GM23338 (cell line): Measurements from ENCODE around the gene TLNRD1.

Source experiments
- EZH2 ChIP-seq: fragments of 200-600 bp; sonication (generic); IDR thresholded peaks from one replicate; pipeline ENCODE4 v1.8.0; 2017; ENCODE audit warnings: antibody characterized with exemption, mild to moderate bottlenecking, low read depth; ENCODE audit not compliant: unreplicated experiment
- EZH2phosphoT487 ChIP-seq: fragments of 200-600 bp; sonication (generic); IDR thresholded peaks from one replicate; pipeline ENCODE4 v1.8.1; 2018; ENCODE audit warnings: antibody characterized with exemption; ENCODE audit not compliant: unreplicated experiment
- JUNB ChIP-seq: IDR thresholded peaks from one replicate; pipeline ENCODE4 v1.6.1; 2016; ENCODE audit warnings: antibody characterized with exemption; ENCODE audit not compliant: unreplicated experiment
- NANOG ChIP-seq: IDR thresholded peaks from 2 replicates; pipeline ENCODE4 v1.6.1; 2016; ENCODE audit warnings: antibody characterized with exemption, borderline replicate concordance
- POLR2AphosphoS5 ChIP-seq: IDR thresholded peaks from 2 replicates; pipeline ENCODE4 v1.6.1; 2016; ENCODE audit warnings: antibody characterized with exemption, low read depth
- STAT1 ChIP-seq: IDR thresholded peaks from one replicate; pipeline ENCODE4 v1.6.1; 2016; ENCODE audit warnings: antibody characterized with exemption; ENCODE audit not compliant: unreplicated experiment
- ZNF114 ChIP-seq: fragments of 250-450 bp; sonication (Bioruptor Pico); IDR thresholded peaks from 2 replicates; pipeline ENCODE4 v1.5.0; 2020; ENCODE audit warnings: mild to moderate bottlenecking, moderate library complexity
- TF ChIP-seq, protein P1 (sequence below), 2 experiments: fragments of 200-600 bp in 1 of 2; sonication (generic) in 1 of 2; conservative IDR thresholded peaks; 2 replicates each; pipeline versions ENCODE4 v1.5.1 to v1.6.1; 2016 to 2017; ENCODE audit warnings: antibody characterized with exemption in 2 of 2, low read depth in 2 of 2, mild to moderate bottlenecking in 2 of 2, moderate library complexity in 1 of 2
- TF ChIP-seq, protein P2 (sequence below): fragments of 250-450 bp; sonication (Bioruptor Pico); IDR thresholded peaks from 2 replicates; pipeline ENCODE4 v1.5.0; 2020; ENCODE audit warnings: mild to moderate bottlenecking, moderate library complexity
- TF ChIP-seq, protein P3 (sequence below): IDR thresholded peaks from one replicate; pipeline ENCODE4 v1.6.1; 2018; ENCODE audit warnings: antibody characterized with exemption; ENCODE audit not compliant: unreplicated experiment
- TF ChIP-seq, protein P4 (sequence below): IDR thresholded peaks from 2 replicates; pipeline ENCODE4 v1.6.1; 2016; ENCODE audit warnings: antibody characterized with exemption

DNA sequence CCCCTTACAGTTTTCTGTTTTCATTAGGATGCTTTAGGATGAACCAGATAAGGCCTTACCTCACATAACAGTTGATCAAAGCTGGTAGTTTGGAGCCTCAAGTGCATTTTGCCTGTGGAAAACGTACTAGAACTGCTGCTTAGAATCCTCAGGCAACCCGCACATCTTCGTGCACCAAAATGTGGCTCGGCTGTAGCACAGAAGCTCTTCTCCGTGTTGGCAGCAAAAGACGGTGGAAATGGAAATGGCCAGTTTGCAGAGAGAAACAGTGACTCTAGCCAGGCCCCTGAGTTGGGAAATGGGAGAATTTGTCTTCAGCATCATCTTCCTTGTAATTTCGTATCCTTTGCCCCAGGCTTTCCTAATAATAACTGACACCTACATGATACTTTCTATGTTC lies 20.6 kb downstream of the TLNRD1 start:
- TF ChIP-seq, protein P1, sequence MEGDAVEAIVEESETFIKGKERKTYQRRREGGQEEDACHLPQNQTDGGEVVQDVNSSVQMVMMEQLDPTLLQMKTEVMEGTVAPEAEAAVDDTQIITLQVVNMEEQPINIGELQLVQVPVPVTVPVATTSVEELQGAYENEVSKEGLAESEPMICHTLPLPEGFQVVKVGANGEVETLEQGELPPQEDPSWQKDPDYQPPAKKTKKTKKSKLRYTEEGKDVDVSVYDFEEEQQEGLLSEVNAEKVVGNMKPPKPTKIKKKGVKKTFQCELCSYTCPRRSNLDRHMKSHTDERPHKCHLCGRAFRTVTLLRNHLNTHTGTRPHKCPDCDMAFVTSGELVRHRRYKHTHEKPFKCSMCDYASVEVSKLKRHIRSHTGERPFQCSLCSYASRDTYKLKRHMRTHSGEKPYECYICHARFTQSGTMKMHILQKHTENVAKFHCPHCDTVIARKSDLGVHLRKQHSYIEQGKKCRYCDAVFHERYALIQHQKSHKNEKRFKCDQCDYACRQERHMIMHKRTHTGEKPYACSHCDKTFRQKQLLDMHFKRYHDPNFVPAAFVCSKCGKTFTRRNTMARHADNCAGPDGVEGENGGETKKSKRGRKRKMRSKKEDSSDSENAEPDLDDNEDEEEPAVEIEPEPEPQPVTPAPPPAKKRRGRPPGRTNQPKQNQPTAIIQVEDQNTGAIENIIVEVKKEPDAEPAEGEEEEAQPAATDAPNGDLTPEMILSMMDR (conservative IDR thresholded peaks at IDR 0.05; ENCODE audit: low read depth in 2 of 2), result no peak
- TF ChIP-seq, protein P2, sequence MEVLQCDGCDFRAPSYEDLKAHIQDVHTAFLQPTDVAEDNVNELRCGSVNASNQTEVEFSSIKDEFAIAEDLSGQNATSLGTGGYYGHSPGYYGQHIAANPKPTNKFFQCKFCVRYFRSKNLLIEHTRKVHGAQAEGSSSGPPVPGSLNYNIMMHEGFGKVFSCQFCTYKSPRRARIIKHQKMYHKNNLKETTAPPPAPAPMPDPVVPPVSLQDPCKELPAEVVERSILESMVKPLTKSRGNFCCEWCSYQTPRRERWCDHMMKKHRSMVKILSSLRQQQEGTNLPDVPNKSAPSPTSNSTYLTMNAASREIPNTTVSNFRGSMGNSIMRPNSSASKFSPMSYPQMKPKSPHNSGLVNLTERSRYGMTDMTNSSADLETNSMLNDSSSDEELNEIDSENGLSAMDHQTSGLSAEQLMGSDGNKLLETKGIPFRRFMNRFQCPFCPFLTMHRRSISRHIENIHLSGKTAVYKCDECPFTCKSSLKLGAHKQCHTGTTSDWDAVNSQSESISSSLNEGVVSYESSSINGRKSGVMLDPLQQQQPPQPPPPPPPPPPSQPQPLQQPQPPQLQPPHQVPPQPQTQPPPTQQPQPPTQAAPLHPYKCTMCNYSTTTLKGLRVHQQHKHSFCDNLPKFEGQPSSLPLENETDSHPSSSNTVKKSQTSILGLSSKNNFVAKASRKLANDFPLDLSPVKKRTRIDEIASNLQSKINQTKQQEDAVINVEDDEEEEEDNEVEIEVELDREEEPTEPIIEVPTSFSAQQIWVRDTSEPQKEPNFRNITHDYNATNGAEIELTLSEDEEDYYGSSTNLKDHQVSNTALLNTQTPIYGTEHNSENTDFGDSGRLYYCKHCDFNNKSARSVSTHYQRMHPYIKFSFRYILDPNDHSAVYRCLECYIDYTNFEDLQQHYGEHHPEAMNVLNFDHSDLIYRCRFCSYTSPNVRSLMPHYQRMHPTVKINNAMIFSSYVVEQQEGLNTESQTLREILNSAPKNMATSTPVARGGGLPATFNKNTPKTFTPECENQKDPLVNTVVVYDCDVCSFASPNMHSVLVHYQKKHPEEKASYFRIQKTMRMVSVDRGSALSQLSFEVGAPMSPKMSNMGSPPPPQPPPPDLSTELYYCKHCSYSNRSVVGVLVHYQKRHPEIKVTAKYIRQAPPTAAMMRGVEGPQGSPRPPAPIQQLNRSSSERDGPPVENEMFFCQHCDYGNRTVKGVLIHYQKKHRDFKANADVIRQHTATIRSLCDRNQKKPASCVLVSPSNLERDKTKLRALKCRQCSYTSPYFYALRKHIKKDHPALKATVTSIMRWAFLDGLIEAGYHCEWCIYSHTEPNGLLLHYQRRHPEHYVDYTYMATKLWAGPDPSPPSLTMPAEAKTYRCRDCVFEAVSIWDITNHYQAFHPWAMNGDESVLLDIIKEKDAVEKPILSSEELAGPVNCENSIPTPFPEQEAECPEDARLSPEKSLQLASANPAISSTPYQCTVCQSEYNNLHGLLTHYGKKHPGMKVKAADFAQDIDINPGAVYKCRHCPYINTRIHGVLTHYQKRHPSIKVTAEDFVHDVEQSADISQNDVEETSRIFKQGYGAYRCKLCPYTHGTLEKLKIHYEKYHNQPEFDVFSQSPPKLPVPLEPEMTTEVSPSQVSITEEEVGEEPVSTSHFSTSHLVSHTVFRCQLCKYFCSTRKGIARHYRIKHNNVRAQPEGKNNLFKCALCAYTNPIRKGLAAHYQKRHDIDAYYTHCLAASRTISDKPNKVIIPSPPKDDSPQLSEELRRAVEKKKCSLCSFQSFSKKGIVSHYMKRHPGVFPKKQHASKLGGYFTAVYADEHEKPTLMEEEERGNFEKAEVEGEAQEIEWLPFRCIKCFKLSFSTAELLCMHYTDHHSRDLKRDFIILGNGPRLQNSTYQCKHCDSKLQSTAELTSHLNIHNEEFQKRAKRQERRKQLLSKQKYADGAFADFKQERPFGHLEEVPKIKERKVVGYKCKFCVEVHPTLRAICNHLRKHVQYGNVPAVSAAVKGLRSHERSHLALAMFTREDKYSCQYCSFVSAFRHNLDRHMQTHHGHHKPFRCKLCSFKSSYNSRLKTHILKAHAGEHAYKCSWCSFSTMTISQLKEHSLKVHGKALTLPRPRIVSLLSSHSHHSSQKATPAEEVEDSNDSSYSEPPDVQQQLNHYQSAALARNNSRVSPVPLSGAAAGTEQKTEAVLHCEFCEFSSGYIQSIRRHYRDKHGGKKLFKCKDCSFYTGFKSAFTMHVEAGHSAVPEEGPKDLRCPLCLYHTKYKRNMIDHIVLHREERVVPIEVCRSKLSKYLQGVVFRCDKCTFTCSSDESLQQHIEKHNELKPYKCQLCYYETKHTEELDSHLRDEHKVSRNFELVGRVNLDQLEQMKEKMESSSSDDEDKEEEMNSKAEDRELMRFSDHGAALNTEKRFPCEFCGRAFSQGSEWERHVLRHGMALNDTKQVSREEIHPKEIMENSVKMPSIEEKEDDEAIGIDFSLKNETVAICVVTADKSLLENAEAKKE, result no peak
- TF ChIP-seq POLR2AphosphoS5 (no peak), EZH2 (no peak), STAT1 (no peak), JUNB (no peak), EZH2phosphoT487 (no peak), NANOG (no peak), ZNF114 (no peak)
- TF ChIP-seq, protein P3, sequence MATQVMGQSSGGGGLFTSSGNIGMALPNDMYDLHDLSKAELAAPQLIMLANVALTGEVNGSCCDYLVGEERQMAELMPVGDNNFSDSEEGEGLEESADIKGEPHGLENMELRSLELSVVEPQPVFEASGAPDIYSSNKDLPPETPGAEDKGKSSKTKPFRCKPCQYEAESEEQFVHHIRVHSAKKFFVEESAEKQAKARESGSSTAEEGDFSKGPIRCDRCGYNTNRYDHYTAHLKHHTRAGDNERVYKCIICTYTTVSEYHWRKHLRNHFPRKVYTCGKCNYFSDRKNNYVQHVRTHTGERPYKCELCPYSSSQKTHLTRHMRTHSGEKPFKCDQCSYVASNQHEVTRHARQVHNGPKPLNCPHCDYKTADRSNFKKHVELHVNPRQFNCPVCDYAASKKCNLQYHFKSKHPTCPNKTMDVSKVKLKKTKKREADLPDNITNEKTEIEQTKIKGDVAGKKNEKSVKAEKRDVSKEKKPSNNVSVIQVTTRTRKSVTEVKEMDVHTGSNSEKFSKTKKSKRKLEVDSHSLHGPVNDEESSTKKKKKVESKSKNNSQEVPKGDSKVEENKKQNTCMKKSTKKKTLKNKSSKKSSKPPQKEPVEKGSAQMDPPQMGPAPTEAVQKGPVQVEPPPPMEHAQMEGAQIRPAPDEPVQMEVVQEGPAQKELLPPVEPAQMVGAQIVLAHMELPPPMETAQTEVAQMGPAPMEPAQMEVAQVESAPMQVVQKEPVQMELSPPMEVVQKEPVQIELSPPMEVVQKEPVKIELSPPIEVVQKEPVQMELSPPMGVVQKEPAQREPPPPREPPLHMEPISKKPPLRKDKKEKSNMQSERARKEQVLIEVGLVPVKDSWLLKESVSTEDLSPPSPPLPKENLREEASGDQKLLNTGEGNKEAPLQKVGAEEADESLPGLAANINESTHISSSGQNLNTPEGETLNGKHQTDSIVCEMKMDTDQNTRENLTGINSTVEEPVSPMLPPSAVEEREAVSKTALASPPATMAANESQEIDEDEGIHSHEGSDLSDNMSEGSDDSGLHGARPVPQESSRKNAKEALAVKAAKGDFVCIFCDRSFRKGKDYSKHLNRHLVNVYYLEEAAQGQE, result no peak
- TF ChIP-seq, protein P4, sequence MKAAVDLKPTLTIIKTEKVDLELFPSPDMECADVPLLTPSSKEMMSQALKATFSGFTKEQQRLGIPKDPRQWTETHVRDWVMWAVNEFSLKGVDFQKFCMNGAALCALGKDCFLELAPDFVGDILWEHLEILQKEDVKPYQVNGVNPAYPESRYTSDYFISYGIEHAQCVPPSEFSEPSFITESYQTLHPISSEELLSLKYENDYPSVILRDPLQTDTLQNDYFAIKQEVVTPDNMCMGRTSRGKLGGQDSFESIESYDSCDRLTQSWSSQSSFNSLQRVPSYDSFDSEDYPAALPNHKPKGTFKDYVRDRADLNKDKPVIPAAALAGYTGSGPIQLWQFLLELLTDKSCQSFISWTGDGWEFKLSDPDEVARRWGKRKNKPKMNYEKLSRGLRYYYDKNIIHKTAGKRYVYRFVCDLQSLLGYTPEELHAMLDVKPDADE, result no peak
